HepG2 (cell line): ENCODE results near the gene RAB33A. TPM values are rescaled to one million over a fixed set of nuclear protein-coding genes. Genes with fewer than 3 reads are reported as not detected.
A peak's percentile ranks its signal among the peaks of the same experiment; 100 is the strongest.

Experiments
- ATF7-NPFF ChIP-seq: sonication (generic); formaldehyde crosslinking; IDR thresholded peaks from 2 replicates; pipeline ENCODE4 v1.8.1; 2023; ENCODE audit warnings: mild to moderate bottlenecking, low read depth, missing genetic modification reagents, moderate library complexity
- CREB1 ChIP-seq, 2 experiments: fragments of 450-650 bp in 1 of 2; IDR thresholded peaks; 2 replicates each; pipeline ENCODE4 v1.6.1; 2016 to 2017; ENCODE audit warnings: control low read depth in 1 of 2, mild to moderate bottlenecking in 1 of 2, missing compliant biosample characterization in 1 of 2, missing genetic modification characterization in 1 of 2
- EP300 ChIP-seq, 3 experiments: sonication (generic) in 1 of 3; formaldehyde crosslinking in 1 of 3; IDR thresholded peaks; 2 replicates each; pipeline versions ENCODE4 v1.5.1 to v1.6.1; 2011 to 2020; ENCODE audit warnings: low read depth in 2 of 3, low read length in 2 of 3, borderline replicate concordance in 1 of 3, improper control_type of control experiment in 1 of 3, mild to moderate bottlenecking in 1 of 3, missing genetic modification reagents in 1 of 3, moderate library complexity in 1 of 3
- GABPA ChIP-seq, 2 experiments: IDR thresholded peaks; 2 replicates each; pipeline ENCODE4 v1.6.1; 2011 to 2016; ENCODE audit warnings: low read depth in 2 of 2, low read length in 1 of 2, missing biosample characterization in 1 of 2, missing genetic modification characterization in 1 of 2
- HDAC2 ChIP-seq: sonication (generic); formaldehyde crosslinking; IDR thresholded peaks from 2 replicates; pipeline ENCODE4 v1.4.0; 2020; ENCODE audit warnings: missing genetic modification reagents
- HNF4G ChIP-seq, 2 experiments: sonication (generic) in 1 of 2; formaldehyde crosslinking in 1 of 2; IDR thresholded peaks; 2 replicates each; pipeline versions ENCODE4 v1.4.0 to v1.6.1; 2011 to 2020; ENCODE audit warnings: borderline replicate concordance in 2 of 2, low read depth in 2 of 2, mild to moderate bottlenecking in 2 of 2, low read length in 1 of 2, missing genetic modification reagents in 1 of 2, moderate library complexity in 1 of 2
- MED1 ChIP-seq: sonication (generic); formaldehyde crosslinking; IDR thresholded peaks from 2 replicates; pipeline ENCODE4 v1.4.0; 2020; ENCODE audit warnings: missing genetic modification reagents
- MTA3 ChIP-seq: sonication (generic); formaldehyde crosslinking; IDR thresholded peaks from 2 replicates; pipeline ENCODE4 v1.4.0; 2020; ENCODE audit warnings: missing genetic modification reagents
- MYC ChIP-seq: sonication (generic); formaldehyde crosslinking; IDR thresholded peaks from 2 replicates; pipeline ENCODE4 v1.9.0; 2021; ENCODE audit warnings: missing genetic modification reagents, borderline replicate concordance
- NFYC ChIP-seq: IDR thresholded peaks from 2 replicates; pipeline ENCODE4 v1.6.1; 2016; ENCODE audit warnings: missing genetic modification reagents, missing compliant biosample characterization
- PHB2 ChIP-seq: fragments of 450-650 bp; IDR thresholded peaks from 2 replicates; pipeline ENCODE4 v1.6.1; 2018; ENCODE audit not compliant: partially characterized antibody
- POLR2A ChIP-seq, 2 experiments: IDR thresholded peaks; 2 replicates each; pipeline ENCODE4 v1.6.1; 2011; ENCODE audit warnings: low read depth in 2 of 2, low read length in 2 of 2, mild to moderate bottlenecking in 1 of 2, moderate library complexity in 1 of 2; ENCODE audit not compliant: insufficient read depth in 1 of 2
- TBP ChIP-seq: sonication (generic); formaldehyde crosslinking; IDR thresholded peaks from 2 replicates; pipeline ENCODE4 v1.5.0; 2020; ENCODE audit warnings: missing genetic modification reagents
- ZBTB7B ChIP-seq: sonication (generic); formaldehyde crosslinking; IDR thresholded peaks from 2 replicates; pipeline ENCODE4 v1.4.0; 2020; ENCODE audit warnings: missing genetic modification reagents
- ZNF225 ChIP-seq: sonication (generic); formaldehyde crosslinking; IDR thresholded peaks from 2 replicates; pipeline ENCODE4 v1.4.0; 2020; ENCODE audit warnings: mild to moderate bottlenecking, missing genetic modification reagents
- ZNF331 ChIP-seq: sonication (generic); formaldehyde crosslinking; IDR thresholded peaks from 2 replicates; pipeline ENCODE4 v1.4.0; 2020; ENCODE audit warnings: missing genetic modification reagents
- ZNF335 ChIP-seq: sonication (generic); formaldehyde crosslinking; IDR thresholded peaks from 2 replicates; pipeline ENCODE4 v1.4.0; 2020; ENCODE audit warnings: missing genetic modification reagents
- ZNF644 ChIP-seq: IDR thresholded peaks from 2 replicates; pipeline ENCODE4 v1.6.1; 2016; ENCODE audit warnings: low read depth
- ZNF672 ChIP-seq: sonication (generic); formaldehyde crosslinking; IDR thresholded peaks from 2 replicates; pipeline ENCODE4 v1.8.1; 2022; ENCODE audit warnings: missing genetic modification reagents
- ZNF737 ChIP-seq: sonication (generic); formaldehyde crosslinking; IDR thresholded peaks from 2 replicates; pipeline ENCODE4 v1.5.0; 2020; ENCODE audit warnings: missing genetic modification reagents, mild to moderate bottlenecking, borderline replicate concordance
- ZNF878 ChIP-seq: sonication (generic); formaldehyde crosslinking; IDR thresholded peaks from 2 replicates; pipeline ENCODE4 v1.8.1; 2023; ENCODE audit warnings: mild to moderate bottlenecking, missing genetic modification reagents, moderate library complexity
- ZSCAN31 ChIP-seq: sonication (generic); formaldehyde crosslinking; IDR thresholded peaks from 2 replicates; pipeline ENCODE4 v1.5.0; 2020; ENCODE audit warnings: low read depth, mild to moderate bottlenecking, missing genetic modification reagents
- polyA plus RNA-seq, 8 experiments: library from polyadenylated mRNA; depleted of rRNA in 3 of 8; stranded (reverse) in 7 of 8; unstranded in 1 of 8; fragments of >200 nt; fragmentation: Illumina TruSeq in 4 of 8; extraction: Trizol in 4 of 8; gene quantifications; 2 replicates each; pipeline versions ENCODE4 v1.2.1 to v1.2.3, GENCODE V29; 2011 to 2016; ENCODE audit warnings: low read depth in 4 of 8, missing spikeins in 1 of 8, mixed read lengths in 1 of 8; ENCODE audit not compliant: insufficient read depth in 1 of 8
- total RNA-seq, 5 experiments: library from RNA; depleted of rRNA; stranded (reverse); fragments of >200 nt; fragmentation: Illumina TruSeq; extraction: Trizol; gene quantifications; 2 replicates each; pipeline ENCODE4 v1.2.3, GENCODE V29; 2016; ENCODE audit warnings: low read depth in 1 of 5
- TF ChIP-seq, protein P1 (sequence below): sonication (generic); formaldehyde crosslinking; IDR thresholded peaks from 2 replicates; pipeline ENCODE4 v1.4.0; 2020; ENCODE audit warnings: missing genetic modification reagents, low read depth, mild to moderate bottlenecking, borderline replicate concordance
- TF ChIP-seq, protein P2 (sequence below): sonication (generic); formaldehyde crosslinking; IDR thresholded peaks from 2 replicates; pipeline ENCODE4 v1.5.0; 2020; ENCODE audit warnings: mild to moderate bottlenecking, missing genetic modification reagents, borderline replicate concordance

The RAB33A gene
- total and polyA plus RNA-seq, 2 of the 13 experiments (the other 11 are each of a cell fraction or from before 2014, with no cell fraction given) = 0.26 TPM; not detected in 1

DNA sequence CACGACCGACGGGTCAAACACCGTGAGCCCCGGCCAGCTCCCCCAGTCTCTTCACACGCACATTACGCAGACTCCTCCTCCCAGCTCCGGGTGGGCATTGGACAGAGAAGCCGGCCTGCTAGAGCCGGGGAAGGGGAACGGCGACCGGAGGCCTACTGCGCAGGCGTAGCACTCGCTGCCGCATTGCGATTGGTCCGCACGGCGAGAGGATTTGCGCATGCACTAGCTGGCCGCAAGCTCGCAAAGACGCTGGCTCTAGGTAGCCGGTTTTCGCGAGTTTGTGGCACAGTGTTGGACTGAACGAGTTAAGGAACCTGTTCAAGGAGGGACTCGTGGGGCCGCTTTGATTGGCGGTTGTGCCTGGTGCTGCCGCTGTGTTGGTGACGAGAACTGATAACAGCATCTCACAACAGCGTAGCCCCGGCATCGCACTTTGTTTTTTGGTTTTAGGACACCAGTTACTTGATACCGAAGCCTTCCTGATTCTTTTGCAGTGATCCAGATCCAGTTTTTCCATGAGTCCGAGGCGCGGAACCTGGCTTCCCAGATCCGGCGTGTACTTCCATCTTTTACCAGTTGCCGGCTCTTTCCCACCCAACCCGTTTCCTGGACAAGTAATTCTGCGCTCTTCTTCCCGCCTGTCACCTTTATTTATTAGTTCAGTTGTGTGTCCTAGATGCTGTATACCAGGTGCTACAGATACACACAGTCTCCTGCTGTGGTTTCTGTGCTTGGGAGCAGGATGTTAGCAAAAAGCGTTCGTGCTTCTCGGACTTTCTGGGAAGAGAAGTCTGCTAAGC lies 5.9 kb upstream of the RAB33A start, which contains the start of gene AIFM1 (continued):
- TF ChIP-seq, protein P1, sequence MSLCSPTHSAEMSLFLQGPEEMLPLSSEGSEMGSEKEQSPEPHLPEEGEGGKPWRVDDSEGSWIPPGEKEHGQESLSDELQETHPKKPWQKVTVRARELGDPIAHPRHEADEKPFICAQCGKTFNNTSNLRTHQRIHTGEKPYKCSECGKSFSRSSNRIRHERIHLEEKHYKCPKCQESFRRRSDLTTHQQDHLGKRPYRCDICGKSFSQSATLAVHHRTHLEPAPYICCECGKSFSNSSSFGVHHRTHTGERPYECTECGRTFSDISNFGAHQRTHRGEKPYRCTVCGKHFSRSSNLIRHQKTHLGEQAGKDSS (CRISPR knock-in tag) = no peak
- TF ChIP-seq MED1 (CRISPR knock-in tag) = peak; percentile 23; the same call in 1 of the 2 replicates
- TF ChIP-seq MTA3 (CRISPR knock-in tag) = no peak
- TF ChIP-seq ATF7-NPFF (CRISPR knock-in tag) = 0 out of 2 replicates have a peak, but pooled peaks have one; percentile 50
- TF ChIP-seq CREB1 (IDR thresholded peaks at IDR 0.05) = no peak
- peak; percentile 61 for TF ChIP-seq CREB1 (CRISPR knock-in tag; IDR thresholded peaks at IDR 0.05)
- no peak for TF ChIP-seq ZNF672
- no peak for TF ChIP-seq EP300 (IDR thresholded peaks at IDR 0.05; ENCODE audit: low read depth in 2 of 2, low read length in 2 of 2)
- no peak for TF ChIP-seq EP300 (CRISPR knock-in tag; IDR thresholded peaks at IDR 0.05; ENCODE audit: borderline replicate concordance)
- TF ChIP-seq PHB2 = no peak
- TF ChIP-seq HNF4G (IDR thresholded peaks at IDR 0.05; ENCODE audit: borderline replicate concordance, low read depth, low read length) = no peak
- no peak for TF ChIP-seq HNF4G (CRISPR knock-in tag; IDR thresholded peaks at IDR 0.05; ENCODE audit: borderline replicate concordance, low read depth)
- TF ChIP-seq ZNF644 = no peak
- peak; percentile 70 for TF ChIP-seq NFYC (CRISPR knock-in tag)
- no peak for TF ChIP-seq TBP (CRISPR knock-in tag)
- 0 out of 2 replicates have a peak, but pooled peaks have one; percentile 39 for TF ChIP-seq ZNF737 (CRISPR knock-in tag)
- no peak for TF ChIP-seq ZNF225 (CRISPR knock-in tag)
- TF ChIP-seq HDAC2 (CRISPR knock-in tag) = 0 out of 2 replicates have a peak, but pooled peaks have one; percentile 10
- TF ChIP-seq ZSCAN31 (CRISPR knock-in tag) = no peak
- TF ChIP-seq POLR2A (IDR thresholded peaks at IDR 0.05; ENCODE audit: insufficient read depth in 1 of 2, low read depth in 2 of 2, low read length in 2 of 2) = peak; percentile 72 to 73
- TF ChIP-seq ZNF878 (CRISPR knock-in tag) = 0 out of 2 replicates have a peak, but pooled peaks have one; percentile 27
- TF ChIP-seq ZNF331 = 0 out of 2 replicates have a peak, but pooled peaks have one; percentile 20
- TF ChIP-seq, protein P2, sequence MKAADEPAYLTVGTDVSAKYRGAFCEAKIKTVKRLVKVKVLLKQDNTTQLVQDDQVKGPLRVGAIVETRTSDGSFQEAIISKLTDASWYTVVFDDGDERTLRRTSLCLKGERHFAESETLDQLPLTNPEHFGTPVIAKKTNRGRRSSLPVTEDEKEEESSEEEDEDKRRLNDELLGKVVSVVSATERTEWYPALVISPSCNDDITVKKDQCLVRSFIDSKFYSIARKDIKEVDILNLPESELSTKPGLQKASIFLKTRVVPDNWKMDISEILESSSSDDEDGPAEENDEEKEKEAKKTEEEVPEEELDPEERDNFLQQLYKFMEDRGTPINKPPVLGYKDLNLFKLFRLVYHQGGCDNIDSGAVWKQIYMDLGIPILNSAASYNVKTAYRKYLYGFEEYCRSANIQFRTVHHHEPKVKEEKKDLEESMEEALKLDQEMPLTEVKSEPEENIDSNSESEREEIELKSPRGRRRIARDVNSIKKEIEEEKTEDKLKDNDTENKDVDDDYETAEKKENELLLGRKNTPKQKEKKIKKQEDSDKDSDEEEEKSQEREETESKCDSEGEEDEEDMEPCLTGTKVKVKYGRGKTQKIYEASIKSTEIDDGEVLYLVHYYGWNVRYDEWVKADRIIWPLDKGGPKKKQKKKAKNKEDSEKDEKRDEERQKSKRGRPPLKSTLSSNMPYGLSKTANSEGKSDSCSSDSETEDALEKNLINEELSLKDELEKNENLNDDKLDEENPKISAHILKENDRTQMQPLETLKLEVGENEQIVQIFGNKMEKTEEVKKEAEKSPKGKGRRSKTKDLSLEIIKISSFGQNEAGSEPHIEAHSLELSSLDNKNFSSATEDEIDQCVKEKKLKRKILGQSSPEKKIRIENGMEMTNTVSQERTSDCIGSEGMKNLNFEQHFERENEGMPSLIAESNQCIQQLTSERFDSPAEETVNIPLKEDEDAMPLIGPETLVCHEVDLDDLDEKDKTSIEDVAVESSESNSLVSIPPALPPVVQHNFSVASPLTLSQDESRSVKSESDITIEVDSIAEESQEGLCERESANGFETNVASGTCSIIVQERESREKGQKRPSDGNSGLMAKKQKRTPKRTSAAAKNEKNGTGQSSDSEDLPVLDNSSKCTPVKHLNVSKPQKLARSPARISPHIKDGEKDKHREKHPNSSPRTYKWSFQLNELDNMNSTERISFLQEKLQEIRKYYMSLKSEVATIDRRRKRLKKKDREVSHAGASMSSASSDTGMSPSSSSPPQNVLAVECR = peak; percentile 72; the same call in 1 of the 2 replicates
- TF ChIP-seq MYC (CRISPR knock-in tag) = peak; percentile 11; the same call in 1 of the 2 replicates
- peak; percentile 23; the same call in 1 of the 2 replicates for TF ChIP-seq ZBTB7B
- no peak for TF ChIP-seq ZNF335
- no peak for TF ChIP-seq GABPA (IDR thresholded peaks at IDR 0.05; ENCODE audit: low read depth, low read length)
- peak; percentile 41 for TF ChIP-seq GABPA (CRISPR knock-in tag; IDR thresholded peaks at IDR 0.05; ENCODE audit: low read depth)
